Liver (tissue), 9 donors: ENCODE results near the gene ZNF524. TPM values are rescaled to one million over a fixed set of nuclear protein-coding genes. Genes with fewer than 3 reads are reported as not detected.

ENCODE experiments used
- DNase-seq: peaks from one replicate; pipeline ENCODE4 v3.0.0-alpha.2; 2017; ENCODE audit warnings: low spot score
- H3K27ac ChIP-seq, 2 donors: one replicate each; pipeline ENCODE4 v1.7.0; 2013; ENCODE audit warnings: inconsistent platforms in 2 of 2, low read length in 2 of 2, control low read depth in 1 of 2, low read depth in 1 of 2, mild to moderate bottlenecking in 1 of 2
- H3K27me3 ChIP-seq, 4 donors: one replicate each; pipeline versions ENCODE4 v1.6.1 to v1.7.0; 2013; ENCODE audit warnings: low read length in 3 of 4, inconsistent platforms in 1 of 4, mild to moderate bottlenecking in 1 of 4, moderate library complexity in 1 of 4; ENCODE audit not compliant: control insufficient read depth in 4 of 4, insufficient read depth in 4 of 4
- H3K36me3 ChIP-seq, 4 donors: one replicate each; pipeline versions ENCODE4 v1.6.1 to v1.7.0; 2013; ENCODE audit warnings: low read length in 3 of 4, mild to moderate bottlenecking in 3 of 4, low read depth in 1 of 4, moderate library complexity in 1 of 4; ENCODE audit not compliant: control insufficient read depth in 4 of 4, insufficient read depth in 3 of 4
- H3K4me1 ChIP-seq, 4 donors: one replicate each; pipeline versions ENCODE4 v1.6.1 to v1.7.0; 2013; ENCODE audit warnings: low read length in 3 of 4, mild to moderate bottlenecking in 3 of 4, moderate library complexity in 1 of 4; ENCODE audit not compliant: control insufficient read depth in 4 of 4, insufficient read depth in 4 of 4
- H3K4me3 ChIP-seq, 3 donors: one replicate each; pipeline versions ENCODE4 v1.6.1 to v1.7.0; 2013; ENCODE audit warnings: low read length in 3 of 3, control low read depth in 1 of 3, low read depth in 1 of 3, mild to moderate bottlenecking in 1 of 3
- H3K9ac ChIP-seq, 2 donors: one replicate each; pipeline ENCODE4 v1.7.0; 2013; ENCODE audit warnings: low read length in 2 of 2, mild to moderate bottlenecking in 2 of 2, moderate library complexity in 2 of 2, control low read depth in 1 of 2, low read depth in 1 of 2
- H3K9me3 ChIP-seq, 4 donors: one replicate each; pipeline versions ENCODE4 v1.6.1 to v1.7.0; 2013; ENCODE audit warnings: low read length in 3 of 4; ENCODE audit not compliant: control insufficient read depth in 4 of 4
- ATF3 ChIP-seq: IDR thresholded peaks from 2 replicates; pipeline ENCODE4 v1.6.1; 2016; ENCODE audit warnings: antibody characterized with exemption
- CTCF ChIP-seq: fragments of 150-350 bp; IDR thresholded peaks from 2 replicates; pipeline ENCODE4 v1.5.1; 2017; ENCODE audit warnings: improper control_type of control experiment, low read depth, low read length; ENCODE audit not compliant: missing input control
- EGR1 ChIP-seq, 2 donors: IDR thresholded peaks; 2 replicates each; pipeline ENCODE4 v1.6.1; 2016 to 2018; ENCODE audit warnings: antibody characterized with exemption in 2 of 2, low read depth in 2 of 2
- FOXA1 ChIP-seq: IDR thresholded peaks from 2 replicates; pipeline ENCODE4 v1.6.1; 2016; ENCODE audit warnings: antibody characterized with exemption
- FOXA2 ChIP-seq: IDR thresholded peaks from 2 replicates; pipeline ENCODE4 v1.6.1; 2016; ENCODE audit warnings: antibody characterized with exemption
- GABPA ChIP-seq, 2 donors: IDR thresholded peaks in 1 of 2; conservative IDR thresholded peaks in 1 of 2; 2 replicates each; pipeline ENCODE4 v1.6.1; 2016; ENCODE audit warnings: antibody characterized with exemption in 2 of 2, mild to moderate bottlenecking in 1 of 2, moderate library complexity in 1 of 2
- HNF4A ChIP-seq, 2 donors: conservative IDR thresholded peaks; 2 replicates each; pipeline ENCODE4 v1.6.1; 2016; ENCODE audit warnings: antibody characterized with exemption in 2 of 2, mild to moderate bottlenecking in 2 of 2
- HNF4G ChIP-seq: IDR thresholded peaks from 2 replicates; pipeline ENCODE4 v1.6.1; 2016; ENCODE audit warnings: antibody characterized with exemption
- JUND ChIP-seq, 2 donors: IDR thresholded peaks; 2 replicates each; pipeline ENCODE4 v1.6.1; 2016; ENCODE audit warnings: antibody characterized with exemption in 2 of 2
- MAX ChIP-seq: IDR thresholded peaks from 2 replicates; pipeline ENCODE4 v1.6.1; 2016; ENCODE audit warnings: antibody characterized with exemption
- NR2F2 ChIP-seq: IDR thresholded peaks from 2 replicates; pipeline ENCODE4 v1.6.1; 2016; ENCODE audit warnings: antibody characterized with exemption
- RAD21 ChIP-seq, 2 donors: IDR thresholded peaks; 2 replicates each; pipeline ENCODE4 v1.6.1; 2016; ENCODE audit warnings: antibody characterized with exemption in 2 of 2, mild to moderate bottlenecking in 2 of 2
- REST ChIP-seq: IDR thresholded peaks from 2 replicates; pipeline ENCODE4 v1.6.1; 2016; ENCODE audit warnings: antibody characterized with exemption, mild to moderate bottlenecking
- RXRA ChIP-seq, 2 donors: IDR thresholded peaks; 2 replicates each; pipeline ENCODE4 v1.6.1; 2017 to 2018; ENCODE audit warnings: antibody characterized with exemption in 2 of 2, mild to moderate bottlenecking in 1 of 2
- SP1 ChIP-seq: IDR thresholded peaks from 2 replicates; pipeline ENCODE4 v1.6.1; 2018; ENCODE audit warnings: antibody characterized with exemption, mild to moderate bottlenecking
- TAF1 ChIP-seq: conservative IDR thresholded peaks from 2 replicates; pipeline ENCODE4 v1.6.1; 2016; ENCODE audit warnings: antibody characterized with exemption, mild to moderate bottlenecking
- YY1 ChIP-seq: IDR thresholded peaks from 2 replicates; pipeline ENCODE4 v1.6.1; 2016; ENCODE audit warnings: antibody characterized with exemption, mild to moderate bottlenecking
- ZBTB33 ChIP-seq: IDR thresholded peaks from 2 replicates; pipeline ENCODE4 v1.6.1; 2016; ENCODE audit warnings: antibody characterized with exemption
- WGBS: extraction: QIAGEN DNeasy Blood & Tissue Kit; methylation state at CpG from one replicate; pipeline ENCODE4 v1.1.7; 2013; 5-methylcytosine and 5-hydroxymethylcytosine counted together
- polyA plus RNA-seq, 2 donors: library from polyadenylated mRNA; stranded (reverse) in 1 of 2; unstranded in 1 of 2; fragments of 200-250 nt in 1 of 2; fragments of >200 nt in 1 of 2; fragmentation: Nextera tagmentation in 1 of 2; extraction: Ambion mirVana in 1 of 2; gene quantifications; one replicate each; pipeline versions ENCODE4 v1.2.1 to v1.2.3, GENCODE V29; 2013 to 2015
- total RNA-seq, 2 donors: library from RNA; depleted of rRNA; stranded (reverse); fragments of >200 nt; gene quantifications; one replicate each; pipeline ENCODE4 v1.2.3, GENCODE V29; 2014
- donor health status: healthy.
- donor health status: healthy.
- donor health status: healthy.
- donor health status: healthy.
- donor health status: healthy.

Gene ZNF524
- total and polyA plus RNA-seq, 4 donors = 6.7 to 12.3 (median 10.2) TPM

GRCh38 chr19:55642153-55643002 lies 42.3 kb downstream of the ZNF524 start:
- TF ChIP-seq ATF3 (no peak), HNF4A (conservative IDR thresholded peaks at IDR 0.05) (no peak), REST (no peak), GABPA (IDR thresholded peaks at IDR 0.05 in 1 of 2, conservative IDR thresholded peaks at IDR 0.05 in 1 of 2) (no peak), RXRA (IDR thresholded peaks at IDR 0.05) (no peak), NR2F2 (no peak), RAD21 (IDR thresholded peaks at IDR 0.05) (no peak), HNF4G (no peak), EGR1 (IDR thresholded peaks at IDR 0.05; ENCODE audit: low read depth in 2 of 2) (no peak), CTCF (no peak), SP1 (no peak), FOXA2 (no peak), ZBTB33 (no peak), MAX (no peak), FOXA1 (no peak), TAF1 (no peak), YY1 (no peak), JUND (IDR thresholded peaks at IDR 0.05) (no peak)
- H3K4me1 ChIP-seq = peaks cover 17 to 71% (median 52%) of the 10 kb centered on the region in 4 donors
- H3K27ac ChIP-seq = peak overlapping the region; percentile 75 to 91
- peak overlapping the region; percentile 50 to 65 (median 52) for H3K4me3 ChIP-seq
- H3K36me3 ChIP-seq = peaks cover 0 to 9% (median under 1%) of the 10 kb centered on the region in 4 donors
- H3K9ac ChIP-seq = peak overlapping the region in 1 of 2 donors; percentile 20
- 2% methylated on average over 65 of the region's 65 CpGs for WGBS
- no peaks in the 10 kb centered on the region for H3K9me3 ChIP-seq
- no peaks in the 10 kb centered on the region for H3K27me3 ChIP-seq
- no peak for DNase-seq
